Neural cell (in vitro differentiated cells): ENCODE results near the gene SETD2.

Source experiments
- EP300 ChIP-seq: fragments of 450-650 bp; conservative IDR thresholded peaks from 2 replicates; pipeline ENCODE4 v1.6.1; 2014; ENCODE audit warnings: antibody characterized with exemption, mild to moderate bottlenecking, moderate library complexity; ENCODE audit not compliant: poor library complexity, severe bottlenecking
- EZH2 ChIP-seq: fragments of 200-600, 300-800 bp; shearing (Covaris generic), sonication (generic); IDR thresholded peaks from 2 replicates; pipeline ENCODE4 v1.6.1; 2014; ENCODE audit warnings: antibody characterized with exemption, low read length, borderline replicate concordance, mild to moderate bottlenecking; ENCODE audit not compliant: insufficient read depth, poor library complexity, severe bottlenecking
- MXI1 ChIP-seq: fragments of 450-650 bp; conservative IDR thresholded peaks from 2 replicates; pipeline ENCODE4 v1.6.1; 2014; ENCODE audit warnings: antibody characterized with exemption, mild to moderate bottlenecking; ENCODE audit not compliant: poor library complexity, severe bottlenecking
- POLR2AphosphoS5 ChIP-seq: IDR thresholded peaks from 2 replicates; pipeline ENCODE4 v1.6.1; 2012
- SMC3 ChIP-seq: fragments of 450-650 bp; conservative IDR thresholded peaks from 2 replicates; pipeline ENCODE4 v1.6.1; 2014; ENCODE audit warnings: antibody characterized with exemption, mild to moderate bottlenecking, moderate library complexity; ENCODE audit not compliant: poor library complexity
- TAF1 ChIP-seq: IDR thresholded peaks from 2 replicates; pipeline ENCODE4 v1.6.1; 2012; ENCODE audit warnings: low read depth
- TF ChIP-seq, protein P1 (sequence below): fragments of 450-650 bp; IDR thresholded peaks from 2 replicates; pipeline ENCODE4 v1.5.1; 2014; ENCODE audit warnings: antibody characterized with exemption, mild to moderate bottlenecking, moderate library complexity; ENCODE audit not compliant: poor library complexity, severe bottlenecking
- TF ChIP-seq, protein P2 (sequence below): IDR thresholded peaks from 2 replicates; pipeline ENCODE4 v1.6.1; 2012; ENCODE audit warnings: borderline replicate concordance

DNA sequence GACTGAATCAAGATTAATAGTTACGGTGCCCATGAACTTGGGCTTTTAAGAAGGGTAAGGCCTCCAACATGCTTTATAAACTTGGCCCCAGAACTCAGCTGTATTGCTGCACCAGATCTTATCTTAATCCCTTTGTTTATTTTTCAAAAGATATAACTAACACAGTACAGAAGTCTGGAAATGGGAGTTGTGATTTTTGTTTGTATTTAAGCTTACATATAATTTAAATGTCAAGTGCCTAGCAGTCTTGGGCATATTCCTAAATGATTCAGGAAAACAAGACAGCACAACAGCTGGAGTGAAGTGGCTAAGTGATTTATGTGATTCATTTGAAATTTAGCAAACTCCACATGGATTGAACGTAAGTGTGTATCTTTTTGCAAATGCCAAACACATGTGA, 128.3 kb downstream of the SETD2 start:
- no peak for TF ChIP-seq EZH2
- TF ChIP-seq POLR2AphosphoS5: no peak
- TF ChIP-seq, protein P1, sequence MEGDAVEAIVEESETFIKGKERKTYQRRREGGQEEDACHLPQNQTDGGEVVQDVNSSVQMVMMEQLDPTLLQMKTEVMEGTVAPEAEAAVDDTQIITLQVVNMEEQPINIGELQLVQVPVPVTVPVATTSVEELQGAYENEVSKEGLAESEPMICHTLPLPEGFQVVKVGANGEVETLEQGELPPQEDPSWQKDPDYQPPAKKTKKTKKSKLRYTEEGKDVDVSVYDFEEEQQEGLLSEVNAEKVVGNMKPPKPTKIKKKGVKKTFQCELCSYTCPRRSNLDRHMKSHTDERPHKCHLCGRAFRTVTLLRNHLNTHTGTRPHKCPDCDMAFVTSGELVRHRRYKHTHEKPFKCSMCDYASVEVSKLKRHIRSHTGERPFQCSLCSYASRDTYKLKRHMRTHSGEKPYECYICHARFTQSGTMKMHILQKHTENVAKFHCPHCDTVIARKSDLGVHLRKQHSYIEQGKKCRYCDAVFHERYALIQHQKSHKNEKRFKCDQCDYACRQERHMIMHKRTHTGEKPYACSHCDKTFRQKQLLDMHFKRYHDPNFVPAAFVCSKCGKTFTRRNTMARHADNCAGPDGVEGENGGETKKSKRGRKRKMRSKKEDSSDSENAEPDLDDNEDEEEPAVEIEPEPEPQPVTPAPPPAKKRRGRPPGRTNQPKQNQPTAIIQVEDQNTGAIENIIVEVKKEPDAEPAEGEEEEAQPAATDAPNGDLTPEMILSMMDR: no peak
- TF ChIP-seq SMC3: no peak
- TF ChIP-seq, protein P2, sequence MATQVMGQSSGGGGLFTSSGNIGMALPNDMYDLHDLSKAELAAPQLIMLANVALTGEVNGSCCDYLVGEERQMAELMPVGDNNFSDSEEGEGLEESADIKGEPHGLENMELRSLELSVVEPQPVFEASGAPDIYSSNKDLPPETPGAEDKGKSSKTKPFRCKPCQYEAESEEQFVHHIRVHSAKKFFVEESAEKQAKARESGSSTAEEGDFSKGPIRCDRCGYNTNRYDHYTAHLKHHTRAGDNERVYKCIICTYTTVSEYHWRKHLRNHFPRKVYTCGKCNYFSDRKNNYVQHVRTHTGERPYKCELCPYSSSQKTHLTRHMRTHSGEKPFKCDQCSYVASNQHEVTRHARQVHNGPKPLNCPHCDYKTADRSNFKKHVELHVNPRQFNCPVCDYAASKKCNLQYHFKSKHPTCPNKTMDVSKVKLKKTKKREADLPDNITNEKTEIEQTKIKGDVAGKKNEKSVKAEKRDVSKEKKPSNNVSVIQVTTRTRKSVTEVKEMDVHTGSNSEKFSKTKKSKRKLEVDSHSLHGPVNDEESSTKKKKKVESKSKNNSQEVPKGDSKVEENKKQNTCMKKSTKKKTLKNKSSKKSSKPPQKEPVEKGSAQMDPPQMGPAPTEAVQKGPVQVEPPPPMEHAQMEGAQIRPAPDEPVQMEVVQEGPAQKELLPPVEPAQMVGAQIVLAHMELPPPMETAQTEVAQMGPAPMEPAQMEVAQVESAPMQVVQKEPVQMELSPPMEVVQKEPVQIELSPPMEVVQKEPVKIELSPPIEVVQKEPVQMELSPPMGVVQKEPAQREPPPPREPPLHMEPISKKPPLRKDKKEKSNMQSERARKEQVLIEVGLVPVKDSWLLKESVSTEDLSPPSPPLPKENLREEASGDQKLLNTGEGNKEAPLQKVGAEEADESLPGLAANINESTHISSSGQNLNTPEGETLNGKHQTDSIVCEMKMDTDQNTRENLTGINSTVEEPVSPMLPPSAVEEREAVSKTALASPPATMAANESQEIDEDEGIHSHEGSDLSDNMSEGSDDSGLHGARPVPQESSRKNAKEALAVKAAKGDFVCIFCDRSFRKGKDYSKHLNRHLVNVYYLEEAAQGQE: no peak
- no peak for TF ChIP-seq TAF1
- no peak for TF ChIP-seq MXI1
- no peak for TF ChIP-seq EP300
